Ovary (tissue), 9 donors: ENCODE measurements around the gene PTPN21. TPM values are rescaled to one million over a fixed set of nuclear protein-coding genes. Genes with fewer than 3 reads are reported as not detected.

Experiments used
- DNase-seq, 5 donors: peaks; one replicate each; pipeline ENCODE4 v3.0.0-alpha.2; 2019 to 2020
- H3K27ac ChIP-seq, 2 donors: fragments of 200-600 bp; one replicate each; pipeline versions ENCODE4 v1.5.1 to v1.8.0; 2019 to 2022
- H3K27me3 ChIP-seq: fragments of 200-600 bp; one replicate; pipeline ENCODE4 v1.8.0; 2022
- H3K36me3 ChIP-seq: fragments of 200-600 bp; sonication (generic); one replicate; pipeline ENCODE4 v1.5.1; 2019
- H3K4me1 ChIP-seq: one replicate; pipeline ENCODE4 v1.8.1; 2013; ENCODE audit warnings: mild to moderate bottlenecking, moderate library complexity; ENCODE audit not compliant: insufficient read depth
- H3K4me3 ChIP-seq: fragments of 200-600 bp; sonication (generic); one replicate; pipeline ENCODE4 v1.5.1; 2017
- H3K9me3 ChIP-seq, 2 donors: fragments of 200-600 bp in 1 of 2; sonication (generic) in 1 of 2; one replicate each; pipeline versions ENCODE4 v1.5.1 to v1.8.1; 2013 to 2019; ENCODE audit warnings: mild to moderate bottlenecking in 1 of 2, moderate library complexity in 1 of 2
- EP300 ChIP-seq: sonication (generic); formaldehyde crosslinking; IDR thresholded peaks from one replicate; pipeline ENCODE4 v1.6.1; 2017; ENCODE audit warnings: antibody characterized with exemption
- POLR2A ChIP-seq: fragments of 450-650 bp; IDR thresholded peaks from one replicate; pipeline ENCODE4 v1.6.1; 2017; ENCODE audit warnings: antibody characterized with exemption, mild to moderate bottlenecking, moderate library complexity
- WGBS, 3 donors: extraction: QIAGEN DNeasy Blood & Tissue Kit in 1 of 3; methylation state at CpG; one replicate each; pipeline versions ENCODE4 v1.1.5 to v1.1.7; 2013 to 2017; 5-methylcytosine and 5-hydroxymethylcytosine counted together
- intact Hi-C, 4 donors: fragments of 100-400 bp; cut with DNase I; formaldehyde crosslinking; loops; one replicate each; pipeline versions ENCODE4 v1.11.0 to v1.15.1; 2022 to 2023
- polyA plus RNA-seq, 2 donors: library from polyadenylated mRNA; stranded (reverse); fragments of 200-250 nt in 1 of 2; fragments of 350-450 nt in 1 of 2; fragmentation: Illumina TruSeq in 1 of 2; extraction: RNeasy Lipid Tissue Mini Kit (QIAGEN cat#74804) in 1 of 2; gene quantifications; one replicate each; pipeline ENCODE4 v1.2.3, GENCODE V29; 2013 to 2014
- total RNA-seq, 7 donors: library from RNA; depleted of rRNA in 2 of 7; stranded (reverse); fragments of >200 nt in 2 of 7; fragmentation: NEBNext Ultra II Directional in 3 of 7; extraction: Animal tissue kit (Norgen Biotek cat#: 25700) in 3 of 7; gene quantifications; one replicate each; pipeline versions ENCODE4 v1.1.0 to v1.2.4, GENCODE V29; 2016 to 2023
- TF ChIP-seq, protein P1 (sequence below), 3 donors: fragments of 450-650 bp in 2 of 3; fragments of 200-600 bp in 1 of 3; IDR thresholded peaks; one replicate each; pipeline versions ENCODE4 v1.5.1 to v1.8.0; 2016 to 2022; ENCODE audit warnings: antibody characterized with exemption in 3 of 3, mild to moderate bottlenecking in 1 of 3
- donor health status: DM: no; HTN: no; CAD: no; lungs with moderate emphysema.
- donor health status: DM: no; HTN: no; CAD: no.
- donor health status: Bipolar disorder and iron deficiency.
- donor health status: DM: yes; HTN: yes; CAD: no.
- donor health status: DM: no; HTN: no; CAD: no.
- donor health status: DM: yes; HTN: yes; CAD: no.

PTPN21 gene
- total and polyA plus RNA-seq, 9 donors, result 12.0 to 76.7 (median 26.3) TPM

GRCh38 chr14:88515499-88516221, 39.1 kb downstream of the PTPN21 start:
- TF ChIP-seq, protein P1, sequence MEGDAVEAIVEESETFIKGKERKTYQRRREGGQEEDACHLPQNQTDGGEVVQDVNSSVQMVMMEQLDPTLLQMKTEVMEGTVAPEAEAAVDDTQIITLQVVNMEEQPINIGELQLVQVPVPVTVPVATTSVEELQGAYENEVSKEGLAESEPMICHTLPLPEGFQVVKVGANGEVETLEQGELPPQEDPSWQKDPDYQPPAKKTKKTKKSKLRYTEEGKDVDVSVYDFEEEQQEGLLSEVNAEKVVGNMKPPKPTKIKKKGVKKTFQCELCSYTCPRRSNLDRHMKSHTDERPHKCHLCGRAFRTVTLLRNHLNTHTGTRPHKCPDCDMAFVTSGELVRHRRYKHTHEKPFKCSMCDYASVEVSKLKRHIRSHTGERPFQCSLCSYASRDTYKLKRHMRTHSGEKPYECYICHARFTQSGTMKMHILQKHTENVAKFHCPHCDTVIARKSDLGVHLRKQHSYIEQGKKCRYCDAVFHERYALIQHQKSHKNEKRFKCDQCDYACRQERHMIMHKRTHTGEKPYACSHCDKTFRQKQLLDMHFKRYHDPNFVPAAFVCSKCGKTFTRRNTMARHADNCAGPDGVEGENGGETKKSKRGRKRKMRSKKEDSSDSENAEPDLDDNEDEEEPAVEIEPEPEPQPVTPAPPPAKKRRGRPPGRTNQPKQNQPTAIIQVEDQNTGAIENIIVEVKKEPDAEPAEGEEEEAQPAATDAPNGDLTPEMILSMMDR (IDR thresholded peaks at IDR 0.05), result no peak
- no peak for TF ChIP-seq EP300
- TF ChIP-seq POLR2A, result no peak
- Histone ChIP-seq H3K9me3 (no peaks in the 10 kb centered on the region), H3K27me3 (no peaks in the 10 kb centered on the region), H3K4me1 (no peaks in the 10 kb centered on the region), H3K4me3 (no peak overlapping the region), H3K27ac (no peak overlapping the region), H3K36me3 (no peaks in the 10 kb centered on the region)
- no peak for DNase-seq
- intact Hi-C loops, result no loop called here
- WGBS, 3 donors, result 38 to 76% (median 44%) methylated on average over 1 of the region's 1 CpG

DNA sequence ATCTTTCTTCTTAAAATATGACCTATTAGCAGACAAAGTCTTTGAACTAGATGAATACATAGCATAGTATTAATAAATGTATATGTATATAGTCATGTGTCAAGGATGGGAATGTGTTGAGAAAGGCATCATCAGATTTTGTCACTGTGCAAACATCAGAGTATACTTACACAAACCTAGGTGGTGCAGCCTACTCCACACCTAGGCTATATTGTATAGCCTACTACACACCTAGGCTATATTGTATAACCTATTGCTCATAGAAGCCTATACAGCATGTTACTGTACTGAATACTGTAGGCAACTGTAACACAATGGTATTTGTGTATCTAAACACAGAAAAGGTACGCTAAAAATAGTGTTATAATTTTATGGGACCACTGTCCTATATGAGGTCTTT, 47.6 kb downstream of the PTPN21 start:
- no peak overlapping the region for H3K27ac ChIP-seq
- WGBS, 3 donors, result 96 to 98% (median 97%) methylated on average over 1 of the region's 1 CpG
- H3K36me3 ChIP-seq, result no peaks in the 10 kb centered on the region
- intact Hi-C loops, result no loop called here
- no peak for DNase-seq
- H3K27me3 ChIP-seq, result no peaks in the 10 kb centered on the region
- H3K4me1 ChIP-seq, result no peaks in the 10 kb centered on the region
- H3K9me3 ChIP-seq, result no peaks in the 10 kb centered on the region
- H3K4me3 ChIP-seq, result no peak overlapping the region
- TF ChIP-seq POLR2A (no peak), EP300 (no peak)
- TF ChIP-seq, protein P1 (IDR thresholded peaks at IDR 0.05), result no peak

GRCh38 chr14:88505621-88506020, 49.2 kb downstream of the PTPN21 start:
- H3K36me3 ChIP-seq, result no peaks in the 10 kb centered on the region
- TF ChIP-seq EP300, result no peak
- no peak for TF ChIP-seq POLR2A
- TF ChIP-seq, protein P1 (IDR thresholded peaks at IDR 0.05), result no peak
- H3K27me3 ChIP-seq, result no peaks in the 10 kb centered on the region
- H3K27ac ChIP-seq, result no peak overlapping the region
- H3K4me1 ChIP-seq, result no peaks in the 10 kb centered on the region
- no peaks in the 10 kb centered on the region for H3K9me3 ChIP-seq
- no peak for DNase-seq
- H3K4me3 ChIP-seq, result no peak overlapping the region
- intact Hi-C loops, result no loop called here

DNA sequence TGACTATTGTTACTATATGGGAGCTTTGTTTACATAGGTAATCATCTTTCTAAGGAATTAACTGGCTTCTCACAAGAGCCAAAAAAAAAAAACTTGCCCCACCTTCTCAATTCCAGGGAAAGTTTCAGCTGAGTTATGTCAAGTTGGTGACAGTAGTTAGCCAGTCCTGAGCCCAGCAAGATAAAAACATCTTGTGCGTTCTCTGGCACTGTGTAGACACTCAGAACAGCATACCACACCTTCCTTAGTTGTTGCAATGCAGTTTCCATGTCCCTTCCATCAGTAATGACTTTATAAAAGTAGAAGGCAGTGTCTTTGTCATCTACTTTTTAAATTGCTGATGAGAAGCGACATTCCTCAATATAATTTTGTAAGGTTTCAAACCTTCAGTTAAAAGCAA, 50.2 kb downstream of the PTPN21 start:
- 92 to 98% (median 96%) methylated on average over 2 of the region's 2 CpGs for WGBS, 3 donors
- Histone ChIP-seq H3K27me3 (no peaks in the 10 kb centered on the region), H3K4me3 (no peak overlapping the region), H3K4me1 (no peaks in the 10 kb centered on the region), H3K9me3 (no peaks in the 10 kb centered on the region), H3K36me3 (no peaks in the 10 kb centered on the region), H3K27ac (no peak overlapping the region)
- DNase-seq, result no peak
- TF ChIP-seq, protein P1 (IDR thresholded peaks at IDR 0.05), result no peak
- no peak for TF ChIP-seq POLR2A
- TF ChIP-seq EP300, result no peak
- intact Hi-C loops, result no loop called here
